HEK293T (cell line): Measurements from ENCODE around the gene PSMB1.

Experiments used
- ARNT ChIP-seq: fragments of 450-650 bp; IDR thresholded peaks from 2 replicates; pipeline ENCODE4 v1.6.1; 2017; ENCODE audit warnings: mild to moderate bottlenecking
- BHLHE40 ChIP-seq: fragments of 450-650 bp; IDR thresholded peaks from 2 replicates; pipeline ENCODE4 v1.6.1; 2016; ENCODE audit warnings: mild to moderate bottlenecking, moderate library complexity, borderline replicate concordance
- CTBP1 ChIP-seq: fragments of 450-650 bp; IDR thresholded peaks from 2 replicates; pipeline ENCODE4 v1.6.1; 2016; ENCODE audit warnings: borderline replicate concordance
- ELF4 ChIP-seq: fragments of 450-650 bp; IDR thresholded peaks from 2 replicates; pipeline ENCODE4 v1.6.1; 2017; ENCODE audit warnings: antibody characterized with exemption
- FOXA1 ChIP-seq: fragments of 450-650 bp; IDR thresholded peaks from 2 replicates; pipeline ENCODE4 v1.6.1; 2016; ENCODE audit warnings: mild to moderate bottlenecking
- FOXK2 ChIP-seq: fragments of 450-650 bp; IDR thresholded peaks from 2 replicates; pipeline ENCODE4 v1.6.1; 2016; ENCODE audit warnings: mild to moderate bottlenecking
- FOXM1 ChIP-seq: fragments of 450-650 bp; IDR thresholded peaks from 2 replicates; pipeline ENCODE4 v1.6.1; 2017; ENCODE audit warnings: mild to moderate bottlenecking, borderline replicate concordance
- HDGF ChIP-seq: fragments of 450-650 bp; IDR thresholded peaks from 2 replicates; pipeline ENCODE4 v1.6.1; 2017; ENCODE audit warnings: antibody characterized with exemption, borderline replicate concordance
- LEF1 ChIP-seq: fragments of 450-650 bp; IDR thresholded peaks from 2 replicates; pipeline ENCODE4 v1.6.1; 2017; ENCODE audit warnings: mild to moderate bottlenecking, borderline replicate concordance
- NFRKB ChIP-seq: fragments of 450-650 bp; IDR thresholded peaks from 2 replicates; pipeline ENCODE4 v1.6.1; 2016; ENCODE audit warnings: mild to moderate bottlenecking, moderate library complexity
- SP1 ChIP-seq: fragments of 450-650 bp; IDR thresholded peaks from 2 replicates; pipeline ENCODE4 v1.6.1; 2017
- SUZ12 ChIP-seq: fragments of 450-650 bp; IDR thresholded peaks from 2 replicates; pipeline ENCODE4 v1.6.1; 2016; ENCODE audit warnings: mild to moderate bottlenecking
- ZNF384 ChIP-seq: fragments of 450-650 bp; IDR thresholded peaks from 2 replicates; pipeline ENCODE4 v1.6.1; 2016
- TF ChIP-seq, protein P1 (sequence below): fragments of 450-650 bp; IDR thresholded peaks from 2 replicates; pipeline ENCODE4 v1.6.1; 2016

DNA sequence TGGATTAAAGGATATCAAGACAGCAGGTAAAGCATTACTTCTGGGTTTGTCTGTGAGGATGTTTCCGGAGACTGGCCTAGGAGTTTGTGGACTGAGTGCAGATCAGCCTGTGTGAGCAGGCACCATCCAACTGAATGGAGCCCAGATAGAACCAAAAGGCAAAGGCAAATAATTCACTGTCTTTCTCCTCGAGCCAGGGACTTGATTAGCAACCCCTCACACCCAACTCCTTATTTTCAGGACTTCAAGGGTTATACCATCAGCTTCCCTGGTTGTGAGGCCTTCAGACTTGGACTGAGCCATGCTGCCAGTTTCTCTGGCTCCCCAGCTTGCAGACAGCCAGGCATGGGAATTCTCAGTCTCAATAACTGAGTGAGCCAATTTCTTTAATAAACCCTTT, 19.3 kb downstream of the PSMB1 start:
- no peak for TF ChIP-seq HDGF
- no peak for TF ChIP-seq SUZ12
- TF ChIP-seq FOXK2: no peak
- TF ChIP-seq SP1: no peak
- no peak for TF ChIP-seq BHLHE40
- TF ChIP-seq CTBP1: no peak
- TF ChIP-seq ELF4: no peak
- no peak for TF ChIP-seq LEF1
- no peak for TF ChIP-seq FOXM1
- no peak for TF ChIP-seq FOXA1
- no peak for TF ChIP-seq ZNF384
- TF ChIP-seq, protein P1, sequence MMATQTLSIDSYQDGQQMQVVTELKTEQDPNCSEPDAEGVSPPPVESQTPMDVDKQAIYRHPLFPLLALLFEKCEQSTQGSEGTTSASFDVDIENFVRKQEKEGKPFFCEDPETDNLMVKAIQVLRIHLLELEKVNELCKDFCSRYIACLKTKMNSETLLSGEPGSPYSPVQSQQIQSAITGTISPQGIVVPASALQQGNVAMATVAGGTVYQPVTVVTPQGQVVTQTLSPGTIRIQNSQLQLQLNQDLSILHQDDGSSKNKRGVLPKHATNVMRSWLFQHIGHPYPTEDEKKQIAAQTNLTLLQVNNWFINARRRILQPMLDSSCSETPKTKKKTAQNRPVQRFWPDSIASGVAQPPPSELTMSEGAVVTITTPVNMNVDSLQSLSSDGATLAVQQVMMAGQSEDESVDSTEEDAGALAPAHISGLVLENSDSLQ: no peak
- no peak for TF ChIP-seq NFRKB
- no peak for TF ChIP-seq ARNT
